SK-N-SH (cell line): Measurements from ENCODE around the gene MUS81. TPM values are rescaled to one million over a fixed set of nuclear protein-coding genes. Genes with fewer than 3 reads are reported as not detected.

ENCODE experiments used
- CTCF ChIA-PET: fragments of 300-600, 350-600 bp; formaldehyde crosslinking; extraction: SDS; loops from one replicate; lab custom pipeline; 2021; lab: Yijun Ruan, JAX
- POLR2A ChIA-PET: fragments of 350-600 bp; sonication (Branson Sonifier 250); formaldehyde crosslinking; extraction: SDS; loops from one replicate; lab custom pipeline; 2020; ENCODE audit warnings: antibody characterized with exemption, inconsistent platforms; lab: Yijun Ruan, JAX
- DNase-seq: peaks from one replicate; pipeline ENCODE4 v3.0.0; 2012
- H2AFZ ChIP-seq: fragments of 200-600 bp; sonication (generic); 2 replicates; pipeline ENCODE4 v1.8.1; 2016; ENCODE audit warnings: antibody characterized with exemption, mild to moderate bottlenecking, low read depth
- H3F3A ChIP-seq: fragments of 200-600 bp; sonication (generic); replicated peaks from 2 replicates; pipeline ENCODE3; 2016; ENCODE audit warnings: antibody characterized with exemption, mild to moderate bottlenecking; ENCODE audit not compliant: insufficient read depth
- H3K27ac ChIP-seq, 2 experiments: fragments of 200-500 bp in 1 of 2; fragments of 200-600 bp in 1 of 2; sonication (Bioruptor generic) in 1 of 2; sonication (generic), shearing (Covaris generic) in 1 of 2; 2 replicates each; pipeline versions ENCODE4 v1.5.1 to v1.6.1; 2014 to 2016; ENCODE audit warnings: low read depth in 2 of 2, inconsistent platforms in 1 of 2, low read length in 1 of 2, mild to moderate bottlenecking in 1 of 2, mixed read lengths in 1 of 2
- H3K27me3 ChIP-seq: fragments of 200-600 bp; sonication (generic), shearing (Covaris generic); 2 replicates; pipeline ENCODE4 v1.6.1; 2016; ENCODE audit warnings: mixed run types; ENCODE audit not compliant: insufficient read depth
- H3K36me3 ChIP-seq, 2 experiments: fragments of 200-500 bp in 1 of 2; fragments of 200-600 bp in 1 of 2; sonication (Bioruptor generic) in 1 of 2; sonication (generic) in 1 of 2; replicated peaks in 1 of 2; 2 replicates each; pipeline versions ENCODE3 to v1.5.1; 2014 to 2016; ENCODE audit warnings: low read length in 1 of 2, mild to moderate bottlenecking in 1 of 2; ENCODE audit not compliant: insufficient read depth in 2 of 2, control insufficient read depth in 1 of 2
- H3K4me1 ChIP-seq, 2 experiments: fragments of 200-500 bp in 1 of 2; fragments of 200-600 bp in 1 of 2; sonication (Bioruptor generic) in 1 of 2; sonication (generic), shearing (Covaris generic) in 1 of 2; 2 replicates each; pipeline versions ENCODE4 v1.5.1 to v1.6.1; 2014 to 2016; ENCODE audit warnings: low read depth in 1 of 2, low read length in 1 of 2, mixed run types in 1 of 2; ENCODE audit not compliant: insufficient read depth in 2 of 2, control insufficient read depth in 1 of 2
- H3K4me2 ChIP-seq: fragments of 200-600 bp; sonication (generic), shearing (Covaris generic); 2 replicates; pipeline ENCODE4 v1.6.1; 2017; ENCODE audit warnings: mixed run types
- H3K4me3 ChIP-seq, 2 experiments: fragments of 200-500 bp in 1 of 2; fragments of 200-600 bp in 1 of 2; sonication (Bioruptor generic) in 1 of 2; sonication (generic), shearing (Covaris generic) in 1 of 2; 2 replicates each; pipeline versions ENCODE4 v1.5.1 to v1.8.1; 2014 to 2016; ENCODE audit warnings: low read depth in 2 of 2, inconsistent platforms in 1 of 2, low read length in 1 of 2, mild to moderate bottlenecking in 1 of 2, mixed read lengths in 1 of 2, moderate library complexity in 1 of 2
- H3K79me2 ChIP-seq: fragments of 200-600 bp; sonication (generic); 2 replicates; pipeline ENCODE4 v1.8.1; 2017; ENCODE audit warnings: mild to moderate bottlenecking; ENCODE audit not compliant: insufficient read depth
- H3K9ac ChIP-seq: fragments of 200-600 bp; sonication (generic); 2 replicates; pipeline ENCODE4 v1.6.1; 2017; ENCODE audit warnings: mixed run types
- H3K9me2 ChIP-seq: fragments of 200-600 bp; sonication (generic); 2 replicates; pipeline ENCODE4 v1.6.1; 2017; ENCODE audit warnings: mixed run types
- H3K9me3 ChIP-seq: fragments of 200-600 bp; sonication (generic); 2 replicates; pipeline ENCODE4 v1.6.1; 2017; ENCODE audit warnings: mixed run types, mild to moderate bottlenecking, moderate library complexity
- H4K20me1 ChIP-seq: fragments of 200-600 bp; sonication (generic); 2 replicates; pipeline ENCODE4 v1.6.1; 2017; ENCODE audit warnings: mild to moderate bottlenecking, mixed run types; ENCODE audit not compliant: insufficient read depth
- FOXJ3 ChIP-seq: sonication (generic); formaldehyde crosslinking; IDR thresholded peaks from 2 replicates; pipeline ENCODE4 v1.5.1; 2020; ENCODE audit warnings: mild to moderate bottlenecking, missing genetic modification reagents
- PBX3 ChIP-seq: IDR thresholded peaks from 2 replicates; pipeline ENCODE4; 2012
- POLR2AphosphoS5 ChIP-seq: IDR thresholded peaks from 2 replicates; pipeline ENCODE4 v1.6.1; 2012; ENCODE audit warnings: low read depth, low read length
- REST ChIP-seq: IDR thresholded peaks from 2 replicates; pipeline ENCODE4 v1.6.1; 2012; ENCODE audit warnings: mild to moderate bottlenecking, low read depth, low read length, moderate library complexity
- WGBS: methylation state at CpG from one replicate; pipeline ENCODE4 v1.1.6; 2017; ENCODE audit warnings: low lambda C conversion rate; 5-methylcytosine and 5-hydroxymethylcytosine counted together
- polyA plus RNA-seq, 3 experiments: library from polyadenylated mRNA; depleted of rRNA; stranded (reverse); fragments of >200 nt; gene quantifications; 2 replicates each; pipeline ENCODE4 v1.2.3, GENCODE V29; 2012

The MUS81 gene
- polyA plus RNA-seq, 1 of the 3 experiments (the other 2 are of a cell fraction) = 58.2 TPM

- TF ChIP-seq POLR2AphosphoS5 (0 out of 2 replicates have a peak, but pooled peaks have one; percentile 16), FOXJ3 (no peak), PBX3 (peak; percentile 25; the same call in 1 of the 2 replicates)
- Histone ChIP-seq H3K4me1 (peaks cover 0 to 20% of the 10 kb centered on the region in 2 experiments; a peak in 2 of 4 replicates), H3F3A (peaks cover 65% of the 10 kb centered on the region), H3K27ac (no peak overlapping the region), H3K9me3 (no peaks in the 10 kb centered on the region), H4K20me1 (peaks cover 50% of the 10 kb centered on the region), H3K79me2 (peaks cover 35% of the 10 kb centered on the region), H3K4me2 (no peak overlapping the region), H3K36me3 (peaks cover 44 to 55% of the 10 kb centered on the region in 2 experiments), H3K4me3 (no peak overlapping the region), H3K9me2 (no peaks in the 10 kb centered on the region), H3K9ac (no peak overlapping the region), H3K27me3 (no peaks in the 10 kb centered on the region), H2AFZ (no peak overlapping the region)
- peak; percentile 27 for DNase-seq
- ChIA-PET CTCF (interaction anchor here (0.7 to 5.3 kb wide), 15 partner anchors 8 to 199 kb away, joined by 3 to 30 read pairs (median 5); partner anchors contain the start of genes FIBP, KAT5, MUS81 and SNX32), POLR2A (interaction anchor here (0.8 to 2.1 kb wide), 10 partner anchors 8 to 140 kb away, joined by 3 to 14 read pairs (median 4); partner anchors contain the start of genes KAT5, RNASEH2C and SNX32)
- 94% methylated on average over 6 of the region's 10 CpGs for WGBS
Measured at GRCh38 chr11:65851811-65852507, 8.3 kb upstream of the MUS81 start.

GRCh38 chr11:65852508-65853245, 7.6 kb upstream of the MUS81 start:
- Histone ChIP-seq H3K27ac (no peak overlapping the region), H3K4me1 (peaks cover 0 to 20% of the 10 kb centered on the region in 2 experiments; a peak in 2 of 4 replicates), H3K4me3 (no peak overlapping the region), H2AFZ (no peak overlapping the region), H3K27me3 (no peaks in the 10 kb centered on the region), H3K9ac (no peak overlapping the region), H3K4me2 (no peak overlapping the region), H3K79me2 (peaks cover 42% of the 10 kb centered on the region), H3K9me3 (no peaks in the 10 kb centered on the region), H3F3A (peaks cover 65% of the 10 kb centered on the region), H4K20me1 (peaks cover 56% of the 10 kb centered on the region), H3K9me2 (no peaks in the 10 kb centered on the region), H3K36me3 (peaks cover 44 to 55% of the 10 kb centered on the region in 2 experiments)
- peak; percentile 36 for DNase-seq
- ChIA-PET CTCF (interaction anchor here (0.7 to 5.3 kb wide), 10 partner anchors 8 to 141 kb away, joined by 3 to 30 read pairs (median 6); partner anchors contain the start of genes FIBP, KAT5 and MUS81), POLR2A (interaction anchor here (0.7 to 2.1 kb wide), 8 partner anchors 9 to 162 kb away, joined by 3 to 14 read pairs (median 4); partner anchors contain the start of genes CCDC85B and SNX32)
- TF ChIP-seq POLR2AphosphoS5 (peak; percentile 5), REST (no peak)
- WGBS = 95% methylated on average over 8 of the region's 33 CpGs
